Measurements from ENCODE around the gene RPL38.

The RPL38 gene

DNA sequence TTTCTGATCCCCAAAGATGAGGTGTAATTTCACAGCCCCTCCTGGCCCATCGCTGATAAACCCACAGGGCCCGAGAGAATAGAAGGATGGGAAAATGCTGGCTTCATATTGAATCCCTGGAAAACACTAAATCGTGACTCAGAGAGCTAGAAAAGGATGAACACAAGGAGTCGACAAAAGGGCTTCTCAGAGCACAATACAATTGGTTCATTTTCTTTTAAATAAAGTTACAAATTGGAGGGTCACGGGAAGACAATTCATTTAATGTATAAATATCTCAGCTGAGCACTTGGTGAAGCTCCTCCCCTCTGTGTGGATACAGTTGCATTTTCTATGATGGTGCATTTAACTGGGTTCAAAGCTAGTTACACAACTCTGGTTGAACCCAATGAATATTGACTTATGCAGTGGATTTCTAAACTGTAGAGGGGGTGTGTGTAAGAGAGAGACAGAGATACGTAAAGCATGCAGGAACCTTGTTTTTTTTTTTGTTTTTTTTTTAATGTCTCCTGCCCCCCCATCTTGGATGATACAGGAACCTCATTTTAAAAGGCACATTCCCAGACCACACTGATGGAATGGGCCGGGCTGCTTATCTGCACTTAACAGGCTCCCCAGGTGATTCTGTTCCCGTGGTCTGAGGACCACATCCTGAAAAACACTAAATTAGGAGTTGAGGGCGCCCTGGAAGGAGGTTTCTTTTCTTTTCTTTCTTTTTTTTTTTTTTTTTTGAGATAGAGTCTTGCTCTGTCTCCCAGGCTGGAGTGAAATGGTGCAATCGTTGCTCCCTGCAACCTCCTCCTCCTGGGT lies 24.0 kb downstream of the RPL38 start:
- DNase-seq (ENCODE audit: low spot score) = no peak

DNA sequence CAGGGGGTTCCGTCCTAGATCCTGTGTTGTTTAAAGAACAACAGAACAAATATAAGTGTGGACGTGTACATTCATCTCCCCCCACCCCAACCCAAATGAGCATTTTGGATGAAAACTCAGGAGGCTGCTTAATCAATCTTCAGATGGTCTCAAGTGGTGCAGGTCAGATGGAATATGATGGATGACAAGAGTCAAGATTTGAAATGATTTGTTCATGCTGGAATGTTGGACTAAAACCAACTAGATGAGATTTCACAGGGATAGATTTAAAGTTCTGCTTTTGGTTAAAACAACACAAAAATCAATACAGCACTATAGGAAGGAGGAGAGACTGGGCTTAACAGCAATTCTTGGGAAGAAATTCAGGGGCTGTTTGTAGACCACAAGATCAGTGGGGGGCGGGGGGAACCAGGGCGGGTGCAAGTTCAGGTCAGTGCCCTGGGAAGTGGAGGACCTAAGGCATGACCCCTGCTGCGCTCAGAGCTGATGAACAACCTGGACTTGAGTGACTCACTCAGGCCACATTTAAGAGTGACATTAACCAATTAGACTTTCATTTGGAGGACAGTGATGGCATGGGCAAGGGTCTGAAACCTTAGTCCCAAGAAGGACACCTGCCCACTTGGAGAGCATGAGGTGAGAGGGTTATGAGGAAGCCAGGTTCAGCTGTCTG lies 25.0 kb downstream of the RPL38 start:
- DNase-seq (ENCODE audit: low spot score) = no peak

DNA sequence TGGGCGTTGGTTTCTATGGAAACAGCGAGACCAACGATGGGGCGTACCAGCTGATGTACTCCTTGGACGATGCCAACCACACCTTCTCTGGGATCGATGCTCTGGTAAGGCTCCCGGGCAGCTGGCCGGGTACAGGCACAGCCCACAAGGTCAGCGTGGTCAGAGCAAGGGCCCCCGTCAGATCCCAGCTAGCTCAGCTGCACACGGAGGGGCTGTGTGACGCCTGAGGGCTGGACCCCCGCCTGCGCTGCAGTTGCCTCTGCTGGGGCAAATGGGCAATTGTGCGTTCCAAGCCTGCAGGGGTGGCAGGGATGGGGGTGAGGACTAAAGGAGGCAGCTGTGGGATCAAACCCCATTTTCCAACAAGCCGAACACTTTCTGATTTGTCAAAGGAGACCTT lies 27.4 kb downstream of the RPL38 start:
- DNase-seq (ENCODE audit: low spot score) = no peak

DNA sequence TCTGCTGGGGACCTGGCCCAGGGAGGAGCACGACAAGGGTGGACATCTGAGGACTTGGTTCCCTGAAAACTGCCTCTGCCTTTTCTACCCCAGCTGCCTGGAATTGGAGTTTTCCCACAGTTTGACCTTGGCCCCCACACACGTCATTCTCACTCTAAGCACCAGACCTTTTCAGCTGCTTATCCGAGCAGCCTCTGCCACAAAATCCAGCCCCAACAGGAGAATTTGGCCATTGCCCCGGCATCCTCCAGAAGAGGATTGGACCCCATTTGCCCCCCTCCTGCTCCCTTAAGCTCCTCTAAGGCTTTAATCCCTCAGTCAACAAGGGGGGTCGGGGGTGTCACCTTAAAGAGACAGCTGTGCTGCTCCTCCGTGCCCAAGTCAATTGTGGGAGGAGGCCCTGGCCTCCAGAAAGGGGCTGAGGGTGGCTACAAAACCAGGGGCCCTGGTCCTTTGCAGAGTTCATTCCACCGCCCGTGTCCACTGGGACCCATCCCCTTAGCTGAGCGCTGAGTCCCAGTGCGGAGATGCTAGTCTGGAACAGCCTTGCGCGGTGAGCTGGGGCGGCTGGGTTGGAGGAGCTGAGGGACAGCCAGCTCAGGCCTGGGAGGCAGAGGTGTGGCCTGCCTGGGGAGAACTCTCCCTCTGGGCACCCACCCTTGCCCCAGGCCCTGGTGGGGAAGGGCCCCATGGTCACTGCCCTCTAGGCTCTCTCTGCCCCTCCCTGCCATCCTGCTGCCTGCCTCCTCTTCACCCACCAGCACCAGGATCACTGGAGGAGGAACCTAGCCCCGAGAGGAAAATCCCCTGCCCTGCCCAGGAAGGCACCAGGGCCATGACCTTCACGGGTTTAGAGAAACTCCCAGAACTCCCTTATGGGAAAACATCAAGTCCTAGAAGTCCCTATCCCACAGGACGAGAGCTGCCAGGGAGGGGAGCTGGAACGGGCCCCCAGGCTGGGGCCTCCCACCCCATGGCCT lies 28.7 kb downstream of the RPL38 start:
- no peak for DNase-seq (ENCODE audit: low spot score)

DNA sequence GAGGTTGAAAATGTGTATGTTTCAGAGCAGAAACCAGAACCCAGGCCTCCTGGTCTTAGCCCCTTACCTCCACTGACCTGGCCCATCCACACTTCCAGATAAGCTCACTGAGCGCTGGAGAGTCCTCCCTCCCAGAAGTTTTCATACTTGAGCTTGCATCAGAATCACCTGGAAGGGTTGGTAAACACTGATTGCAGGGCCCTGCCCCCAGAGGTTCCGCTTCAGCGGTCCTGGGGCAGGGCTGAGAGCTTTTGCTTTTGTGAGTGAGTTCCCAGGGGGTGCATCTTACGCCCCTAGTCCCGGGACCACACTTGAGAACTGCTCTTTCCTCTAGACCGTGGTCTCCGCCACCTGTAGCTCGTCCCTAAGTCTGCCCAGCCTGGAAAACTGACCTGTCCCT lies 30.5 kb downstream of the RPL38 start:
- no peak for DNase-seq (ENCODE audit: low spot score)

DNA sequence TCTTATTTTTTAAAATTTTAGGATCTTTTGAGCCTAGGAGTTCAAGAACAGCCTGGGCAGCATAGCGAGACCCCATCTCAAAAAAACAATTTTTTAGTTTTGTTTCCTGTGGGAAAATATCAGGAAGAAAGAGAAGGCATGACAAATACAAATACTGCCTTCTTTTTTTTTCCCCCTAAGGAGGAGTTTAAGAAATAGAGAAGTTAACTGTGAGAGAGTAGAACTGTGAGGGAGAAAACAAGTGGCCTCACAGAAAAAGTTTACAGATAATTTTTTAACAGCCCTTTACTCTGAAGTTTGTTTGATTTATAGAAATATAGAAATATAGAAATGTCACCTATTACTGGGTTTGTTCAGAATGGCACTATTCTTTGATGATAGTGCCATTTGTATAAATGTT lies 31.0 kb downstream of the RPL38 start:
- no peak for DNase-seq (ENCODE audit: low spot score)

DNA sequence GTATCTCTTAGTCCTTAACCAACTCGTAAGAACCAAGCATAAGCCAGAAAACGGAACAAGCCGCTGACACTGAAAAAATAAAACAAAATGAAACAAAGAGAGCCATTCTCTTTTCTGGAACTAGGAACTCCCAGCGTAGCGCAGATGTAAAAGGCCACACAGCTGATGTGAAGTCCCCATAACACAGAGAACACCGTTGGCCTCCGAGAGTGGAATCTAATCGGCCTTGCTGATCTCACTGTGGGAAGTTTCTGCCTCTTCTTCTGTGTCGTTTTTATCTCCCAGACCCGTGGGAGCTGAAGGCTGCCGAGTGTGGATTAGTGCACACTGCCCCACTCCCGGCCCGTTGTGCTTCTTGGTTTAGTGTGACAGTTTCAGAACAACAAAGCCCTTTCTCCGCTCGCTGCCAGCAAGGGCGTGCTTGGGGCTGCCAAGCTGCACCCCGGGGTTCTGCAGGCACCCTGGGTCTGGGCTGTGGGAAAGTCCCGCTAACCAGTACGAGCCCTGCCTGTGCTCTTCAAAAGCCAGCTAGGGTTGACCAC lies 31.6 kb downstream of the RPL38 start:
- no peak for DNase-seq (ENCODE audit: low spot score)

DNA sequence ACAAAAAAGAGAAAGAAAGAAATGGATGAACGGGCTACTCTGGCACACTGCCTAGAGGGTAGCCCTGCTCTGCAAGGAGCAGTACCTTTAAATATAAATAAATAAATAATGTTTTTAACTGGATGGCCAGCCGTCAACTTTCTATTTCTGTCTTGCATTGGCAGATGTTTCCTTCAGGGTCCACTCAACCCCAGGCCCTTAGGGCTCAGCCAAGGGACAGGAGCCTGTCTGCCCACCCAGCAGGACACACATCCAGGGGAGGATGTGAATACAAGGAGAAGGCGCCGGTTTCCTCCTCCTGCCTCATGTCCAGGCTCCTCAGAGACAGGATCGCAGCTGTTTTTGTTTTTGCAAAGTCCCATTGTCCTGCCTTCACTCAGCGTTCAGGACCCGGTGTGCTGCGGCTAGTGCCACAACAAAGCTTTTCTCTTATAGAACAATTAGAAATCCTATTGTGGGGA lies 32.5 kb downstream of the RPL38 start:
- DNase-seq (ENCODE audit: low spot score) = no peak

DNA sequence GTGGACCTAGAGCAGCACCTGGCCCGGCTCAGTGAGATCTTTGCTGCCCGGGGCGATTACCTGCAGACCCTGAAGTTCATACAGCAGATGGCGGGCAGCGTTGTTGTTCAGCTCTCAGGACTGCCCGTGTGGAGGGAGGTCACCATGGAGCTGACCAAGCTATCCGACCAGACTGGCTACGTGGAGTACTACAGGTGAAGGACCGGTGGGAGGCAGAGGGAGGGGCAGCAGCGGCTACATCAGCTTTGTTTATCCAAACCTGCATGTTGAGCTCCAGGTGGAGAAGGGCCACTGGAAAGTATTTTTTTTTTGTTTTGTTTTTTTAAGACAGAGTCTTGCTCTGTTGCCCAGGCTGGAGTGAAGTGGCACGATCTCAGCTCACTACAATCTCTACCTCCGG lies 33.8 kb downstream of the RPL38 start:
- no peak for DNase-seq (ENCODE audit: low spot score)

DNA sequence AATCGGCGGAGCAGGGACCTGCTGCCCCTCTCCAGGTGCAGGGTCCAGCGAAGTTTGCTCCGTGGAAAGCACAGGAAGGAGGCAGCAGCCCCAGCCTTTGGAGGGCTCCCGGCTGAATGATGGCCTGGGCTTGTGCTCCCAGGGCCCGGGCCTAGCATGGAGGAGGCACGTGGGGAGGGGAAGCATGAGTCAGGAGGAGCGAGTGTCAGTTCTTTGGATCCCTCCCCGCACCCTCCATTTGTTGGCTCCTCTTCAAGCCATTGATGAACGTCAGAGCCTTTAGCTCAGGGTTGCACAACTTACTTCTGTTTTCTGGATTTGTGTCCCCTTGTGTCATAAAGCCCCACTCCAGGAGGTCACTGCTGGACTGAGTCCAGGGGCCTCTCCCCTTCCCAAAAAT lies 35.7 kb downstream of the RPL38 start:
- DNase-seq (ENCODE audit: low spot score) = no peak

DNA sequence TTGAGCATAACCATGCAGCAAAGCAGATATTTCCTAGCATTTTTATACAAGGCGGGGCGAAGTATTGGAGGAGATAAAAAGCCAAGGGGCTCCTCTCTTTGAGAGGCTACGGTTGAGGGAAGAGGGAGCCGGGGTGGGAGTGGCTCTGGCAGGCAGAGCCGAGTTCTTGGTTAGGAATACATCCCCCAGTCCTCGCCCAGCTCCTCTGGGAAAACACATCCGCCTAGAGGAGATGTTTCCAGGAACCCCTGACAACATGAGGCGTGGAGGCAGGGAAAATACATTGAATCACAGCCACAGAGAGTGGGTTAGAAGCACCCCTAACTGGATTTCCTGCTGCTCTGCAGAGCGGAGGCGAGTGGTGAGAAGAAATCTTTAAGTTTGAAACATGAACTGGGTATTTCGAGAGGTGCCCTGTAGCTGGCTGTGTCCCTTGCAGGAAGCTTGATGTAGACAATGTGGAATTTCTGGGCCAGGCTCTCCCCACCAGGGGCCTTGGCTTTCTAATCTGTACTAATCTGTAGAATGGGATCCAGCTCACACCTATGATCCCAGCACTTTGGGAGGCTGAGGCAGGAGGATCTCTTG lies 37.2 kb downstream of the RPL38 start:
- no peak for DNase-seq (ENCODE audit: low spot score)

DNA sequence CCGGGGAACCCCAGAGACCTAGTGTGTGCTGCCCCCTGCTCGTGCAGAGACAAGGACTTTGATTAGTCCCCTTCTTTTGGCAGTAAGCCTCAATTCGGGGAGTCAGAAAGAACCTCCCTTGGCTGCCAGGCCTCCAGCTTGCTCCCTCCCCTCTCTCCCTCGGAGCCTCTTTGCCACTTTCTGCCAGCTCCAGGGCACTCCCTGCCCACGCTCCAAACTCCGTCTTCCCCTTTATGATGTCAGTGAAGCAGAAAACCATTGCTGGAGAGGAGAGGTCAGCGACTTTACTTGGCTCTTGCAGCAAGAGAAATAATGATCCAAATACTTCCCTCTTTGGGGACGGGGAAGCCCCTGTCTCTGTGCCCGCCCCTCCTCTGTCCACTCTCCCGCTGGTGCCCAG lies 38.0 kb downstream of the RPL38 start:
- no peak for DNase-seq (ENCODE audit: low spot score)

DNA sequence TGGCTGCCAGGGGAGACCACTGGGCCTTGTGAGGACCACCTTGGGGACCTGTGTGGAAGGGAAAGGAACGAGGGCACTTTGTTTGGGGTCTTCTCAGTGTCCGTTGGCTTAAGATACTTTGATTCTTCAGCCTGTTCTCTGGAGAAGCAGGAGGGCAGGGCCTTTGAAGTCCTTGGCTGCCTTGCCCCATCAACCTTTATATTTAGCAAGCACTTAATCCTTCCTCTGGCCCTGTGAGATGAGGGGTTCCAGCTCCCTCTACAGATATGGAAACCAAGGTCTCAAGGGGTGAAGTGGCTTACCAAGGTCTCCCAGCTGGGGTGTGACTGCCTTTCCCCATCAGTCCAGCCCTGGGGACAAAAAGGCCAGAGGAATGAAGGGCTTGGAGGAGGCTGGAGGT lies 38.4 kb downstream of the RPL38 start:
- no peak for DNase-seq (ENCODE audit: low spot score)

DNA sequence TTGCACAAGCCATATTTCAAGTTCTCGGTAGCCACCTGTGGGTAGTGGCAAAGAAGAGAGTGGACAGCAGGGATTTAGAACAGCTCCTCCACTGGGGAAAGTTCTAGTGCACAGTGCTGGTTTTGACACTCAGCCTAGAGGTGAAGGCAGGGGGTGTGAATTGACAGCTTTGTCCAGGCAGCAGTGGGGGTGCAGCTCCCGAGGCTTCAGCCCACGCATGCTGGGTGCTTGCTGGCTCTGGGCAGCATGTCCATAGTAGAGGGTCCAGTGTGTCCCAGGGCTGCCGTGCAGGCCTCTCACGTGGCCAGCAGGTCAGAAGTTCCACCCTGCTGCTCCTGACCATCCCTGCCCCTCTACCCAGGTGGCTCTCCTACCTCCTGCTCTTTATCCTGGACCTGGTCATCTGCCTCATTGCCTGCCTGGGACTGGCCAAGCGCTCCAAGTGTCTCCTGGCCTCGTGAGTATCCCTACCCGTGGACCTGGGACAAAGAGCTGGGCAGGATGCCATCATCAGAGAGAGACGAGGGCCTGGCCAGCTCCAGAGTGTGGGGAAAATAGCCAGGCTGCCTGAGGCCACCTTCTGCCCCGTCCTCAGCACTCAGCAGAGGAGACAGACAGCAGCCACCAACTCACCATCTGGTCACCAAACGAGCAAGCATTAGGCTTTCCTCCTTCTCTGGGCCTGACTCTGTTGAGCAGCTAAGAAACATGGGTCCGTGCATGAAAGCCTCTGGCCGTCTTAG lies 39.7 kb downstream of the RPL38 start:
- DNase-seq (ENCODE audit: low spot score) = no peak

DNA sequence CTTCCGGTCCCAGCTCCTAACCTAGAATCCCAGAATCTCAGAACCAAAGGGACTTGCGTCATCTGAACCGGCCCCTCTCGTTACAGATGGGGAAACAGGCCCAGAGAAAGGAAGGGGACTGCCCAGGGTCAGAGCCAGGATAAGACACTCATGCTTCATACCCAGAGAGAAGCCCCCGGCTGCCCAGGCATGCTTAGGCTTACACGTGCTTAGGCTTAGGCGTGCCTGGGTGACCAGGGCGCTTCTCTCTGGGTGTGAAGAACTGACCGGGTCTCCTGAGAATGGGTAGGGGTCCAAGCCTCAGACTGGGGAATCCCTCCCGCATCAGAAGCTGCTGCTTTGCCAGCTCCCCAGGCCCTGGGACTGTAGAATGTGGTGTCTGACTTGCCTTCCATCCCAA lies 40.6 kb downstream of the RPL38 start:
- no peak for DNase-seq (ENCODE audit: low spot score)

DNA sequence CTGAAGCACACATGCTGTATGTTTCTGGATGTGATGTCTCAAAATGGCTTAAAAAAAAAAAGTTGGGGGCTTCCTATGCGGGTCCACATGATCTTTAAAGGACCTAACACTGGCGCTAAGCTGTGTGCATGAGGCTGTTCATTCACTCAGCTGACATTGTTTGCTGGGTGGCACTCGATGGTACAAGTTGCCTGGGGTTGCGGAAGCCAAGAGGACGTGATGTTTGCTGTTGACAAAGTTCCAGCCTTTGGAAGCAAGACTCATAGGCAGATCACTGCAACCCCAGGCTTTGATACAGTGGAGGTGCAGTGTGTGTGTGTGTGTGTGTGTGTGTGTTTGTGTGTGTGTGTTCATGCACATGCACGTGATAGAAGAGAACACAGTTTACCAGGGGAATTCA lies 41.1 kb downstream of the RPL38 start:
- DNase-seq (ENCODE audit: low spot score) = no peak

DNA sequence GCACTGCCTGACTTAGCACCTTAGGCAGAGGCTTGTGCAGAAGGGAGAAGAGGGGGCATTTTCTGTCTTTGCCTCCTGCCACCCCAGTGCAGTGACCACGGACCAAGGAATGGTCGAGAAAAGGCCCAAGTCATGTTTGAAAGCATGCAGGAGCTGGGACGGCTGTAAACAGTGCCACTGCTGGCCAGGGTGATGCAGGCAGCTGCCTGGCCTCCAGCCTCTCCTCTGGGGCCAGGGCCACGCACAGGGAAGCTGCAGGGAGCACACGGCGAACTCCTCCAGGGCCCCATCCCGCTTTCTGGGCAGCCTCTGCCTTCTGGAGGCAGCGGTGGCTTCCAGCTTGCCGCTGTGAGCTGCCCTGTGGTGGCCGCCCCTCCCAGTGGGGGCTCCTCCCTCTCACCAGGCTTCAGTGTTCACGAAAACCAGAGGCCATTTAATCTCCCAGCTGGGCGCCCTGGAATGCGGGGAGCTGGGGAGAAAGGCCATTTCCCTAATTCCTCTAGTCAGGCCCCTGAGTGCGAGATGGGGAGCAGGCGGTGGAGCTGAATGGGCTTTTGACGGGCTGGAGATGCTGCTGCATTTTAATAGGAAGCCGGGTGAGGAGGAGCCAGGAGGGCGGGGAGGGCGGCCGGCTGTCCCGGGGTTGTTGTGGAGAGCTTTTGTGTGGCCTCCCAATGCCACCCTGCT lies 41.8 kb downstream of the RPL38 start:
- DNase-seq (ENCODE audit: low spot score) = no peak

DNA sequence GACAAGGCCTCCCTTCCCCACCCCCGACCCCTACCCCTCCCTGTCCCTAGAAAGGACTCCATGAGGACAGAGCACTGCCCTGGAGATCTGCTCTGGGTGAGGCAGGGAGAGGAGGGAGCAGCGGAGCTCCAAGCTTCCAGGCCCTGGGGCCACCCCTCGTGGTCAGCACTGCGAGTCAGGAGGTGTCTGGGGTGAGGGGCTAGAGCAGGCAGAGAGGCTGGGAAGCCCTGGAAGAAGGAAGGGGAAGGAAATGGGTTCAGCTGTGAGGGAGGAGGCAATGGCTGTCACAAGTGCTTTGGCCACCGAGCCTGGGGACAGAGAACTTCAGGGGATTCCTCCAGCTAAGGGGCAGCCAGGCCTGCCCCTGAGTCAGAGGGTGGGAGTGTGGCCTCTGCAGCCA lies 42.4 kb downstream of the RPL38 start:
- no peak for DNase-seq (ENCODE audit: low spot score)

DNA sequence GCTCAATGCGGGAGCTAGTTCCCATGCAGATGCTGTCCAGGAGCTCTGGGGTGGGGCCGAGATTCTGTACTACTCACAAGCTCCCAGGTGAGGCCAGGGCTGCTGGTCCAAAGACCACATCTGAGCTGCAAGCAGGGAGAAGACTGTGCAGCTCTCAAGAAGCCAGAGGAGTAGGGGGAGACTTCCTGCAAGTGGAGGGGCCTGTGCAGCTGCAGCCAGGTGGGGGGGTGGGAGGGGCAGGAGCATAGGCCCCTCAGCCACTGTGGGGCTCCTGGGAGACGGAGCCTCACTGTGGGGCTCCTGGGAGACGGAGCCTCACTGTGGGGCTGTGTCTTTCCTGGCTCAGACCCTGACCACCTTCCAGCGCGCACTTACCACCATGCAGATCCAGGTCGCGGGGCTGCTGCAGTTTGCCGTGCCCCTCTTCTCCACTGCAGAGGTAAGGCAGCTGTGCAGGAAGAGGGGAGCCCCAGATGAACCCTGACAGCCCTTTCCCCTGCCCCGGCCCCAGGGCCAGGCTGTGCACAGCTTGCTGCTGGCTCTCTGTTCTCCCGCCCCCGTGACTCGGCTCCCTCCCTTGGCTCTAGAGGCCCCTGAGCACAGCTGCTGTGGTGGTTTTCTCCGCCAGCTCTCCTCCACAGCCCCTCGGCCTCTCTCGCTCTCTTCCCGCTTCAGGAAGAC lies 46.3 kb downstream of the RPL38 start:
- no peak for DNase-seq (ENCODE audit: low spot score)

Data from hematopoietic multipotent progenitor cell treated with erythropoietin and hydrocortisone succinate and interleukin-3 and kit ligand, for 17 days (in vitro differentiated cells).